Common myeloid progenitor, CD34-positive (primary cell): ENCODE measurements around the gene AGPAT2.

ENCODE experiments used
- CTCF ChIA-PET: fragments of 350-600 bp; sonication (Branson Sonifier 250); formaldehyde crosslinking; loops from one replicate; lab custom pipeline; 2021; ENCODE audit warnings: antibody characterized with exemption; lab: Charles Lee
- POLR2A ChIA-PET: fragments of 350-600 bp; sonication (Branson Sonifier 250); formaldehyde crosslinking; loops from one replicate; lab custom pipeline; 2021; ENCODE audit warnings: antibody characterized with exemption; lab: Charles Lee
- DNase-seq, 3 donors: peaks; one replicate each; pipeline versions ENCODE4 v3.0.0 to v3.0.0-alpha.2; 2013
- H3K27ac ChIP-seq, 2 experiments: 1 replicate in 1 of 2; 2 replicates in 1 of 2; pipeline ENCODE4 v1.7.0; 2013; ENCODE audit warnings: inconsistent platforms in 2 of 2, low read length in 2 of 2, mild to moderate bottlenecking in 2 of 2, low read depth in 1 of 2, moderate library complexity in 1 of 2; ENCODE audit not compliant: severe bottlenecking in 2 of 2, insufficient read depth in 1 of 2, poor library complexity in 1 of 2
- H3K27me3 ChIP-seq, 5 experiments: replicated peaks in 2 of 5; 1 replicate in 3 of 5; 2 replicates in 2 of 5; pipeline versions ENCODE4 v1.6.1 to v1.7.0; 2013; ENCODE audit warnings: low read length in 4 of 5, mild to moderate bottlenecking in 2 of 5, moderate library complexity in 2 of 5, inconsistent platforms in 1 of 5; ENCODE audit not compliant: insufficient read depth in 5 of 5, control insufficient read depth in 4 of 5
- H3K36me3 ChIP-seq, 4 experiments: 1 replicate in 2 of 4; 2 replicates in 2 of 4; pipeline versions ENCODE4 v1.6.1 to v1.7.0; 2013; ENCODE audit warnings: low read length in 3 of 4, control low read depth in 1 of 4, mild to moderate bottlenecking in 1 of 4; ENCODE audit not compliant: control insufficient read depth in 4 of 4, insufficient read depth in 4 of 4
- H3K4me1 ChIP-seq, 4 experiments: 1 replicate in 3 of 4; 2 replicates in 1 of 4; pipeline versions ENCODE4 v1.6.1 to v1.7.1; 2013; ENCODE audit warnings: low read length in 3 of 4, mild to moderate bottlenecking in 3 of 4, control low read depth in 1 of 4, inconsistent platforms in 1 of 4, moderate library complexity in 1 of 4; ENCODE audit not compliant: control insufficient read depth in 4 of 4, insufficient read depth in 4 of 4; ENCODE audit errors: control extremely low read depth in 1 of 4
- H3K4me3 ChIP-seq, 7 experiments: 1 replicate in 4 of 7; 2 replicates in 3 of 7; pipeline versions ENCODE4 v1.5.1 to v1.7.0; 2013; ENCODE audit warnings: mild to moderate bottlenecking in 7 of 7, low read length in 6 of 7, moderate library complexity in 6 of 7, inconsistent platforms in 2 of 7, low read depth in 2 of 7, control low read depth in 1 of 7; ENCODE audit not compliant: insufficient read depth in 4 of 7, control insufficient read depth in 1 of 7; ENCODE audit errors: extremely low read depth in 1 of 7
- H3K9me3 ChIP-seq, 5 experiments: 1 replicate in 4 of 5; 2 replicates in 1 of 5; pipeline versions ENCODE4 v1.6.1 to v1.7.1; 2013; ENCODE audit warnings: low read length in 4 of 5, mild to moderate bottlenecking in 2 of 5, inconsistent platforms in 1 of 5, low read depth in 1 of 5, moderate library complexity in 1 of 5; ENCODE audit not compliant: control insufficient read depth in 4 of 5, insufficient read depth in 2 of 5; ENCODE audit errors: control extremely low read depth in 1 of 5
- WGBS: methylation state at CpG from one replicate; pipeline ENCODE4 v1.1.5; 2013; ENCODE audit not compliant: insufficient coverage; 5-methylcytosine and 5-hydroxymethylcytosine counted together

Gene AGPAT2

GRCh38 chr9:136656183-136656738 lies 31.0 kb downstream of the AGPAT2 start:
- WGBS, result 0% methylated on average over 8 of the region's 11 CpGs
- Histone ChIP-seq H3K9me3 (no peaks in the 10 kb centered on the region), H3K4me1 (peaks cover 0 to 94% (median 79%) of the 10 kb centered on the region in 4 experiments), H3K36me3 (no peaks in the 10 kb centered on the region), H3K27me3 (no peaks in the 10 kb centered on the region), H3K4me3 (peak overlapping the region in 5 of 7 experiments; percentile 87 to 94 (median 89)), H3K27ac (peak overlapping the region; percentile 93)
- no peak for DNase-seq
- ChIA-PET POLR2A (interaction anchor here (0.8 to 11.6 kb wide), 15 partner anchors 9 to 173 kb away, joined by 3 to 406 read pairs (median 5); partner anchors contain the start of gene NOTCH1), CTCF (interaction anchor here (0.6 to 12.1 kb wide), 14 partner anchors 9 to 317 kb away, joined by 3 to 194 read pairs (median 5); no protein-coding TSS in a partner anchor)

GRCh38 chr9:136655536-136656182 lies 31.6 kb downstream of the AGPAT2 start:
- Histone ChIP-seq H3K4me1 (peaks cover 0 to 93% (median 77%) of the 10 kb centered on the region in 4 experiments), H3K9me3 (no peaks in the 10 kb centered on the region), H3K36me3 (no peaks in the 10 kb centered on the region), H3K27ac (peak overlapping the region; percentile 93), H3K27me3 (no peaks in the 10 kb centered on the region), H3K4me3 (peak overlapping the region in 4 of 7 experiments; percentile 88 to 94 (median 90))
- WGBS, result 3% methylated on average over 15 of the region's 18 CpGs
- ChIA-PET POLR2A (interaction anchor here (0.8 to 11.6 kb wide), 10 partner anchors 8 to 172 kb away, joined by 3 to 406 read pairs (median 10); partner anchors contain the start of gene NOTCH1), CTCF (interaction anchor here (1.1 to 12.1 kb wide), 9 partner anchors 9 to 170 kb away, joined by 3 to 194 read pairs (median 6); no protein-coding TSS in a partner anchor)
- DNase-seq, result peak; percentile 94 to 98 (median 97)

GRCh38 chr9:136654820-136655535 lies 32.3 kb downstream of the AGPAT2 start:
- no peaks in the 10 kb centered on the region for H3K36me3 ChIP-seq
- no peaks in the 10 kb centered on the region for H3K9me3 ChIP-seq
- peaks cover 0 to 94% (median 78%) of the 10 kb centered on the region in 4 experiments for H3K4me1 ChIP-seq
- ChIA-PET POLR2A (interaction anchor here (1.0 to 11.6 kb wide), 5 partner anchors 8 to 122 kb away, joined by 3 to 406 read pairs (median 28); no protein-coding TSS in a partner anchor), CTCF (interaction anchor here (1.1 to 12.1 kb wide), 2 partner anchors 9 to 23 kb away, joined by 3 to 194 read pairs; no protein-coding TSS in a partner anchor)
- peak in 1 of 3 donors; percentile 47 for DNase-seq
- H3K4me3 ChIP-seq, result peak overlapping the region in 3 of 7 experiments; percentile 36 to 94 (median 88)
- H3K27me3 ChIP-seq, result no peaks in the 10 kb centered on the region
- WGBS, result 64% methylated on average over 14 of the region's 15 CpGs
- peak overlapping the region; percentile 83 to 93 for H3K27ac ChIP-seq

GRCh38 chr9:136653323-136654079 lies 33.8 kb downstream of the AGPAT2 start:
- CTCF ChIA-PET, result interaction anchor here (1.2 to 1.6 kb wide), 2 partner anchors 8 to 60 kb away, joined by 4 to 5 read pairs; no protein-coding TSS in a partner anchor
- WGBS, result 76% methylated on average over 27 of the region's 43 CpGs
- Histone ChIP-seq H3K27me3 (no peaks in the 10 kb centered on the region), H3K4me3 (peak overlapping the region in 1 of 7 experiments; percentile 19), H3K9me3 (no peaks in the 10 kb centered on the region), H3K36me3 (no peaks in the 10 kb centered on the region), H3K27ac (peak overlapping the region in 1 of 2 experiments; percentile 34), H3K4me1 (peaks cover 0 to 94% (median 82%) of the 10 kb centered on the region in 4 experiments)
- POLR2A ChIA-PET, result interaction anchor here (0.6 to 5.3 kb wide), 4 partner anchors 9 to 96 kb away, joined by 3 to 48 read pairs (median 4); no protein-coding TSS in a partner anchor
- DNase-seq, result peak in 2 of 3 donors; percentile 72 to 80

GRCh38 chr9:136651860-136652259 lies 35.4 kb downstream of the AGPAT2 start:
- POLR2A ChIA-PET, result interaction anchor here (9.6 kb wide), 1 partner anchor 9 kb away, joined by 406 read pairs; the partner anchor contains the start of gene EGFL7
- 92% methylated on average over 8 of the region's 11 CpGs for WGBS

DNA sequence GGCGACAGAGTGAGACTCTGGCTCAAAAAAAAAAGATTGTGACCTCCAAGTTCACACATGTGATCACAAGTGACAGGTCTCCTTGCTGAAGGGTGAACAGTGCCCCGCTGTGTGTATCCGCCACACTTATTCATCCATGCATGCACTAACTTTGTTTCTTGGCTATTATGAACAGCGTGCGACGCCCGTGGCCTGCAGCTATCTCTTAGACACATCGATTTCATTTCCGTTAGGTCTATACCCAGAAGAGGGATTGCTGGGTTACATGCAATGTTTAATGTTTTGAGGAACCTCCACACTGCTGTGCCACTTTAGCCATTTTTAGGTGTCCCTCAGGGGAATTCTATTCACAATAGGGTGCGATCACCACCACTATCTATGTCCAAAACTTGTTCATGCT lies 36.6 kb downstream of the AGPAT2 start:
- WGBS, result 40% methylated on average over 10 of the region's 10 CpGs
- no peaks in the 10 kb centered on the region for H3K36me3 ChIP-seq
- H3K4me1 ChIP-seq, result peaks cover 0 to 94% (median 76%) of the 10 kb centered on the region in 4 experiments
- H3K9me3 ChIP-seq, result no peaks in the 10 kb centered on the region
- POLR2A ChIA-PET, result interaction anchor here (0.7 to 9.6 kb wide), 3 partner anchors 10 to 121 kb away, joined by 3 to 406 read pairs (median 3); partner anchors contain the start of gene EGFL7
- peak in 2 of 3 donors; percentile 86 to 89 for DNase-seq
- no peaks in the 10 kb centered on the region for H3K27me3 ChIP-seq
- H3K4me3 ChIP-seq, result no peak overlapping the region
- CTCF ChIA-PET, result interaction anchor here (1.2 to 11.8 kb wide), 2 partner anchors 10 to 16 kb away, joined by 3 to 194 read pairs; partner anchors contain the start of gene EGFL7
- peak overlapping the region; percentile 5 to 40 for H3K27ac ChIP-seq

More at GRCh38 chr9:136651860-136652259, 35.4 kb downstream of the AGPAT2 start:
- DNase-seq, result no peak
- no peaks in the 10 kb centered on the region for H3K9me3 ChIP-seq
- no peaks in the 10 kb centered on the region for H3K27me3 ChIP-seq
- no peaks in the 10 kb centered on the region for H3K36me3 ChIP-seq
- H3K27ac ChIP-seq, result no peak overlapping the region
- H3K4me1 ChIP-seq, result peaks cover 0 to 94% (median 76%) of the 10 kb centered on the region in 4 experiments
- no peak overlapping the region for H3K4me3 ChIP-seq
- CTCF ChIA-PET, result interaction anchor here (1.1 to 11.8 kb wide), 4 partner anchors 8 to 119 kb away, joined by 3 to 194 read pairs (median 3); partner anchors contain the start of gene EGFL7
